Measurements from ENCODE around the gene BDNF. TPM values are rescaled to one million over a fixed set of nuclear protein-coding genes. Genes with fewer than 3 reads are reported as not detected.

BDNF gene
- polyA plus RNA-seq, 1 donor (not counting 4 experiments of a cell fraction or from before 2014, with no cell fraction given): 0.35 TPM

GRCh38 chr11:27616711-27617110 is 83.5 kb downstream of the BDNF start:
- no peak overlapping the region for H2AFZ ChIP-seq (ENCODE audit: control insufficient read depth, low read length)
- no peaks in the 10 kb centered on the region for H3K27me3 ChIP-seq (ENCODE audit: control insufficient read depth, extremely low read depth, insufficient read depth, low read length)
- no peak overlapping the region for H3K4me2 ChIP-seq (ENCODE audit: control insufficient read depth, extremely low read depth, insufficient read depth, low read depth, low read length)
- H4K20me1 ChIP-seq (ENCODE audit: control insufficient read depth, extremely low read depth, insufficient read depth, low read length): no peaks in the 10 kb centered on the region
- TF ChIP-seq CTCF (optimal IDR thresholded peaks at IDR 0.05 in 1 of 3, IDR thresholded peaks at IDR 0.05 in 1 of 3, conservative IDR thresholded peaks at IDR 0.05 in 1 of 3; ENCODE audit: extremely low read depth in 1 of 3, insufficient read depth in 2 of 3, low read length in 3 of 3) (no peak), EZH2 (IDR thresholded peaks at IDR 0.05; ENCODE audit: low read length) (no peak)
- H3K36me3 ChIP-seq (ENCODE audit: control insufficient read depth in 2 of 2, extremely low read depth in 1 of 2, insufficient read depth in 2 of 2, low read length in 2 of 2): no peaks in the 10 kb centered on the region
- H3K9ac ChIP-seq (ENCODE audit: control insufficient read depth, extremely low read depth, insufficient read depth, low read length): no peak overlapping the region
- H3K9me3 ChIP-seq (ENCODE audit: control insufficient read depth, low read depth, low read length): no peaks in the 10 kb centered on the region
- no peaks in the 10 kb centered on the region for H3K9me1 ChIP-seq (ENCODE audit: control insufficient read depth, extremely low read depth, insufficient read depth, low read length)
- no peak overlapping the region for H3K4me3 ChIP-seq (ENCODE audit: control insufficient read depth in 2 of 3, extremely low read depth in 1 of 3, insufficient read depth in 2 of 3, low read depth in 1 of 3, low read length in 3 of 3)
- no peaks in the 10 kb centered on the region for H3K4me1 ChIP-seq (ENCODE audit: control insufficient read depth, extremely low read depth, insufficient read depth, low read length)
- DNase-seq (ENCODE audit: low read depth, low spot score) (no peak), FAIRE-seq (no peak)
- H3K79me2 ChIP-seq (ENCODE audit: control insufficient read depth, insufficient read depth, low read length): no peaks in the 10 kb centered on the region
- dilution Hi-C loops (cut with MboI; ENCODE audit: extremely low pct_ligation_motif_present, low sequenced_read_pairs): no loop called here
- no peak overlapping the region for H3K27ac ChIP-seq (ENCODE audit: control insufficient read depth, insufficient read depth, low read length)

- Histone ChIP-seq H3K27me3 (ENCODE audit: control insufficient read depth, extremely low read depth, insufficient read depth, low read length) (no peaks in the 10 kb centered on the region), H3K9ac (ENCODE audit: control insufficient read depth, extremely low read depth, insufficient read depth, low read length) (no peak overlapping the region), H3K36me3 (ENCODE audit: control insufficient read depth in 2 of 2, extremely low read depth in 1 of 2, insufficient read depth in 2 of 2, low read length in 2 of 2) (no peaks in the 10 kb centered on the region), H3K9me1 (ENCODE audit: control insufficient read depth, extremely low read depth, insufficient read depth, low read length) (no peaks in the 10 kb centered on the region), H3K4me3 (ENCODE audit: control insufficient read depth in 2 of 3, extremely low read depth in 1 of 3, insufficient read depth in 2 of 3, low read depth in 1 of 3, low read length in 3 of 3) (no peak overlapping the region), H3K27ac (ENCODE audit: control insufficient read depth, insufficient read depth, low read length) (no peak overlapping the region), H3K79me2 (ENCODE audit: control insufficient read depth, insufficient read depth, low read length) (no peaks in the 10 kb centered on the region), H2AFZ (ENCODE audit: control insufficient read depth, low read length) (no peak overlapping the region), H3K4me2 (ENCODE audit: control insufficient read depth, extremely low read depth, insufficient read depth, low read depth, low read length) (no peak overlapping the region), H3K9me3 (ENCODE audit: control insufficient read depth, low read depth, low read length) (no peaks in the 10 kb centered on the region), H4K20me1 (ENCODE audit: control insufficient read depth, extremely low read depth, insufficient read depth, low read length) (no peaks in the 10 kb centered on the region), H3K4me1 (ENCODE audit: control insufficient read depth, extremely low read depth, insufficient read depth, low read length) (no peaks in the 10 kb centered on the region)
- DNase-seq (ENCODE audit: low read depth, low spot score) (no peak), FAIRE-seq (no peak)
- TF ChIP-seq EZH2 (IDR thresholded peaks at IDR 0.05; ENCODE audit: low read length): no peak
- no peak for TF ChIP-seq CTCF (optimal IDR thresholded peaks at IDR 0.05 in 1 of 3, IDR thresholded peaks at IDR 0.05 in 1 of 3, conservative IDR thresholded peaks at IDR 0.05 in 1 of 3; ENCODE audit: extremely low read depth in 1 of 3, insufficient read depth in 2 of 3, low read length in 3 of 3)
- dilution Hi-C loops (cut with MboI; ENCODE audit: extremely low pct_ligation_motif_present, low sequenced_read_pairs): no loop called here
Observed at GRCh38 chr11:27615833-27616232, 84.4 kb downstream of the BDNF start.
